CD14-positive monocyte (primary cell): Measurements from ENCODE around the gene PKD1L1. TPM values are rescaled to one million over a fixed set of nuclear protein-coding genes. Genes with fewer than 3 reads are reported as not detected.

Source experiments
- DNase-seq, 3 donors: peaks; one replicate each; pipeline ENCODE4 v3.0.0-alpha.2; 2011 to 2022
- H2AFZ ChIP-seq: 2 replicates; pipeline ENCODE4 v1.6.0; 2012; ENCODE audit warnings: mild to moderate bottlenecking, low read depth, low read length, inconsistent platforms; ENCODE audit not compliant: insufficient read depth, poor library complexity, severe bottlenecking
- H3K27ac ChIP-seq, 2 donors: 1 replicate in 1 of 2; 2 replicates in 1 of 2; pipeline ENCODE4 v1.5.1; 2012 to 2013; ENCODE audit warnings: low read length in 2 of 2, control low read depth in 1 of 2, inconsistent platforms in 1 of 2, low read depth in 1 of 2, mild to moderate bottlenecking in 1 of 2
- H3K27me3 ChIP-seq, 2 donors: one replicate each; pipeline versions ENCODE4 v1.6.0 to v1.6.1; 2011 to 2013; ENCODE audit warnings: low read length in 2 of 2; ENCODE audit not compliant: control insufficient read depth in 2 of 2, insufficient read depth in 2 of 2
- H3K36me3 ChIP-seq, 2 donors: replicated peaks in 1 of 2; 1 replicate in 1 of 2; 2 replicates in 1 of 2; pipeline versions ENCODE4 v1.5.1 to v1.6.1; 2012 to 2013; ENCODE audit warnings: low read length in 2 of 2, control low read depth in 1 of 2, inconsistent platforms in 1 of 2, mild to moderate bottlenecking in 1 of 2; ENCODE audit not compliant: insufficient read depth in 2 of 2, control insufficient read depth in 1 of 2
- H3K4me1 ChIP-seq, 2 donors: 1 replicate in 1 of 2; 2 replicates in 1 of 2; pipeline versions ENCODE4 v1.5.1 to v1.6.1; 2012 to 2013; ENCODE audit warnings: low read length in 2 of 2, control low read depth in 1 of 2, inconsistent platforms in 1 of 2, mild to moderate bottlenecking in 1 of 2, moderate library complexity in 1 of 2; ENCODE audit not compliant: insufficient read depth in 2 of 2, control insufficient read depth in 1 of 2
- H3K4me2 ChIP-seq: replicated peaks from 2 replicates; pipeline ENCODE3; 2012; ENCODE audit warnings: low read length, moderate library complexity, mild to moderate bottlenecking; ENCODE audit not compliant: poor library complexity, severe bottlenecking; ENCODE audit errors: extremely low read depth
- H3K4me3 ChIP-seq, 3 experiments: fragments of 200-600 bp in 1 of 3; sonication (generic) in 1 of 3; replicated peaks in 1 of 3; 1 replicate in 2 of 3; 2 replicates in 1 of 3; pipeline ENCODE4 v1.5.1; 2011 to 2013; ENCODE audit warnings: low read length in 3 of 3, mild to moderate bottlenecking in 3 of 3, control low read depth in 2 of 3, low read depth in 2 of 3, inconsistent platforms in 1 of 3, moderate library complexity in 1 of 3
- H3K79me2 ChIP-seq: 2 replicates; pipeline ENCODE4 v1.6.0; 2012; ENCODE audit warnings: mild to moderate bottlenecking, control low read depth, inconsistent platforms, low read length, moderate library complexity; ENCODE audit not compliant: insufficient read depth
- H3K9ac ChIP-seq: 2 replicates; pipeline ENCODE4 v1.6.0; 2017; ENCODE audit warnings: low read length, mild to moderate bottlenecking; ENCODE audit not compliant: insufficient read depth, poor library complexity, severe bottlenecking
- H3K9me3 ChIP-seq, 2 donors: replicated peaks in 1 of 2; 1 replicate in 1 of 2; 2 replicates in 1 of 2; pipeline versions ENCODE4 v1.5.1 to v1.6.1; 2012 to 2013; ENCODE audit warnings: low read length in 2 of 2, control low read depth in 1 of 2; ENCODE audit not compliant: control insufficient read depth in 1 of 2, insufficient read depth in 1 of 2
- H4K20me1 ChIP-seq: 2 replicates; pipeline ENCODE4 v1.6.0; 2012; ENCODE audit warnings: mild to moderate bottlenecking, low read length, control low read depth, moderate library complexity; ENCODE audit not compliant: insufficient read depth
- H3K27ac Mint-ChIP-seq, 7 donors: one replicate each; pipeline ENCODE4 v1.8.0; 2020; ENCODE audit warnings: mild to moderate bottlenecking in 7 of 7, mixed read lengths in 7 of 7, moderate library complexity in 6 of 7, inconsistent platforms in 2 of 7
- H3K27me3 Mint-ChIP-seq, 3 donors: one replicate each; pipeline ENCODE4 v1.8.0; 2021 to 2022; ENCODE audit warnings: low read depth in 3 of 3, mild to moderate bottlenecking in 3 of 3, mixed read lengths in 3 of 3, moderate library complexity in 3 of 3, inconsistent platforms in 1 of 3
- H3K36me3 Mint-ChIP-seq, 2 donors: one replicate each; pipeline ENCODE4 v1.8.0; 2020; ENCODE audit warnings: mixed read lengths in 2 of 2, inconsistent platforms in 1 of 2, mild to moderate bottlenecking in 1 of 2
- H3K4me1 Mint-ChIP-seq: one replicate; pipeline ENCODE4 v1.8.0; 2020; ENCODE audit warnings: mild to moderate bottlenecking, mixed read lengths
- H3K4me3 Mint-ChIP-seq, 2 donors: one replicate each; pipeline ENCODE4 v1.8.0; 2020; ENCODE audit warnings: mild to moderate bottlenecking in 2 of 2, mixed read lengths in 2 of 2, moderate library complexity in 1 of 2
- H3K9me3 Mint-ChIP-seq, 7 donors: one replicate each; pipeline ENCODE4 v1.8.0; 2020 to 2022; ENCODE audit warnings: mixed read lengths in 7 of 7, mild to moderate bottlenecking in 6 of 7, moderate library complexity in 6 of 7, inconsistent platforms in 2 of 7
- CTCF ChIP-seq: fragments of 200-600 bp; IDR thresholded peaks from one replicate; pipeline ENCODE4 v1.8.0; 2022; ENCODE audit warnings: antibody characterized with exemption, mild to moderate bottlenecking
- WGBS: methylation state at CpG from one replicate; pipeline ENCODE4 v1.1.5; 2013; ENCODE audit warnings: missing lambda C conversion rate; ENCODE audit not compliant: insufficient coverage; 5-methylcytosine and 5-hydroxymethylcytosine counted together
- intact Hi-C, 2 donors: fragments of 100-400 bp; cut with micrococcal nuclease; formaldehyde crosslinking; loops; one replicate each; pipeline versions ENCODE4 v1.15.0 to v1.15.1; 2023
- polyA plus RNA-seq, 3 donors: library from polyadenylated mRNA; depleted of rRNA in 1 of 3; unstranded in 2 of 3; stranded (reverse) in 1 of 3; fragments of 300-500 nt in 2 of 3; fragments of >200 nt in 1 of 3; fragmentation: Illumina TruSeq in 2 of 3; gene quantifications; 1 replicate in 2 of 3; 2 replicates in 1 of 3; pipeline ENCODE4 v1.2.3, GENCODE V29; 2012 to 2021

Gene PKD1L1
- polyA plus RNA-seq, 3 donors: 0.19 TPM; not detected in 2

GRCh38 chr7:47933215-47933614 is 15.1 kb downstream of the PKD1L1 start:
- H3K27me3 Mint-ChIP-seq: peaks cover 0 to 4% (median 1%) of the 10 kb centered on the region in 3 donors
- H3K4me2 ChIP-seq: no peak overlapping the region
- peaks cover 2% of the 10 kb centered on the region for H3K4me1 Mint-ChIP-seq
- no peak overlapping the region for H3K9ac ChIP-seq
- no peak overlapping the region for H3K4me3 Mint-ChIP-seq
- H3K27ac ChIP-seq: no peak overlapping the region
- no peaks in the 10 kb centered on the region for H3K4me1 ChIP-seq
- no peaks in the 10 kb centered on the region for H3K27me3 ChIP-seq
- TF ChIP-seq CTCF: no peak
- no peaks in the 10 kb centered on the region for H3K9me3 ChIP-seq
- H2AFZ ChIP-seq: no peak overlapping the region
- intact Hi-C loops: no loop called here
- peak overlapping the region in 1 of 7 donors; percentile 21 for H3K27ac Mint-ChIP-seq
- peaks cover 0 to 5% (median 0%) of the 10 kb centered on the region in 7 donors for H3K9me3 Mint-ChIP-seq
- no peaks in the 10 kb centered on the region for H3K36me3 ChIP-seq
- 61% methylated on average over 7 of the region's 8 CpGs for WGBS
- DNase-seq: no peak
- H3K36me3 Mint-ChIP-seq: no peaks in the 10 kb centered on the region
- no peaks in the 10 kb centered on the region for H3K79me2 ChIP-seq
- no peak overlapping the region for H3K4me3 ChIP-seq
- no peaks in the 10 kb centered on the region for H4K20me1 ChIP-seq

GRCh38 chr7:47932466-47933037 is 15.7 kb downstream of the PKD1L1 start:
- H3K4me1 Mint-ChIP-seq: peaks cover 2% of the 10 kb centered on the region
- no peak for DNase-seq
- no peaks in the 10 kb centered on the region for H3K4me1 ChIP-seq
- H3K27ac Mint-ChIP-seq: no peak overlapping the region
- no peak for TF ChIP-seq CTCF
- H3K36me3 ChIP-seq: no peaks in the 10 kb centered on the region
- H3K27me3 ChIP-seq: no peaks in the 10 kb centered on the region
- H3K79me2 ChIP-seq: no peaks in the 10 kb centered on the region
- peaks cover 0 to 4% (median 1%) of the 10 kb centered on the region in 3 donors for H3K27me3 Mint-ChIP-seq
- no peaks in the 10 kb centered on the region for H3K36me3 Mint-ChIP-seq
- no peaks in the 10 kb centered on the region for H3K9me3 ChIP-seq
- H3K27ac ChIP-seq: no peak overlapping the region
- intact Hi-C loops: no loop called here
- H3K4me3 ChIP-seq: no peak overlapping the region
- H4K20me1 ChIP-seq: no peaks in the 10 kb centered on the region
- H3K4me2 ChIP-seq: no peak overlapping the region
- H3K9me3 Mint-ChIP-seq: peaks cover 0 to 5% (median 0%) of the 10 kb centered on the region in 7 donors
- no peak overlapping the region for H3K4me3 Mint-ChIP-seq
- no peak overlapping the region for H3K9ac ChIP-seq
- 98% methylated on average over 8 of the region's 11 CpGs for WGBS
- no peak overlapping the region for H2AFZ ChIP-seq
